ENCODE measurements around the gene KPNA6. TPM values are rescaled to one million over a fixed set of nuclear protein-coding genes. Genes with fewer than 3 reads are reported as not detected.

KPNA6 gene
- total RNA-seq, 1 donor from 2014 or later = 69.4 TPM

Small RNA genes within 50 kb of the gene (microRNA-seq; reads per million reads assigned to microRNA genes)
- gene MIR5585 = not detected

Other genes starting within 250 kb of the KPNA6 start
- gene PTP4A2, start 169.7 kb upstream of the KPNA6 start, total RNA-seq = 271 TPM
- 51.0 TPM for gene KHDRBS1, start 94.2 kb upstream of the KPNA6 start, total RNA-seq
- gene TMEM39B, start 35.1 kb upstream of the KPNA6 start, total RNA-seq = 6.1 TPM
- 15.5 TPM for gene TXLNA, start 71.6 kb downstream of the KPNA6 start, total RNA-seq
- 25.0 TPM for gene CCDC28B, start 92.5 kb downstream of the KPNA6 start, total RNA-seq
- gene IQCC, start 97.6 kb downstream of the KPNA6 start, total RNA-seq = 0.97 TPM
- gene DCDC2B, start 101.0 kb downstream of the KPNA6 start, total RNA-seq = not detected
- 7.5 TPM for gene TMEM234, start 114.3 kb downstream of the KPNA6 start, total RNA-seq
- gene EIF3I, start 114.4 kb downstream of the KPNA6 start, total RNA-seq = 97.2 TPM
- 8.1 TPM for gene FAM167B, start 139.2 kb downstream of the KPNA6 start, total RNA-seq
- gene LCK, start 143.2 kb downstream of the KPNA6 start, total RNA-seq = 0.51 TPM
- gene HDAC1, start 184.0 kb downstream of the KPNA6 start, total RNA-seq = 41.0 TPM
- 16.1 TPM for gene MARCKSL1, start 228.2 kb downstream of the KPNA6 start, total RNA-seq